ENCODE measurements around the gene MRPL47. TPM values are rescaled to one million over a fixed set of nuclear protein-coding genes. Genes with fewer than 3 reads are reported as not detected.

The MRPL47 gene
- total RNA-seq, 1 donor from 2014 or later: 24.5 TPM

- TF ChIP-seq CTCF (IDR thresholded peaks at IDR 0.05): no peak
- Histone ChIP-seq H3K4me3 (no peak overlapping the region), H3K9me3 (no peaks in the 10 kb centered on the region), H3K36me3 (peaks cover 100% of the 10 kb centered on the region), H3K4me1 (no peaks in the 10 kb centered on the region), H3K27ac (no peak overlapping the region), H3K27me3 (no peaks in the 10 kb centered on the region)
- ATAC-seq (no peak), DNase-seq (no peak)
- intact Hi-C loops (cut with DNase I): no loop called here
These were observed 15.3 kb downstream of the MRPL47 start for GRCh38 chr3:179589143-179589542.

GRCh38 chr3:179580992-179581391 lies 23.4 kb downstream of the MRPL47 start:
- intact Hi-C loops (cut with DNase I): no loop called here
- H3K36me3 ChIP-seq: peaks cover 94% of the 10 kb centered on the region

GRCh38 chr3:179565496-179565895 lies 38.9 kb downstream of the MRPL47 start:
- TF ChIP-seq CTCF (IDR thresholded peaks at IDR 0.05): no peak
- peaks cover 8% of the 10 kb centered on the region for H3K36me3 ChIP-seq
- H3K4me3 ChIP-seq: no peak overlapping the region
- no peak overlapping the region for H3K27ac ChIP-seq
- DNase-seq: no peak
- ATAC-seq: no peak
- H3K27me3 ChIP-seq: no peaks in the 10 kb centered on the region
- H3K4me1 ChIP-seq: peaks cover 6% of the 10 kb centered on the region
- intact Hi-C loops (cut with DNase I): no loop called here
- no peaks in the 10 kb centered on the region for H3K9me3 ChIP-seq

More at GRCh38 chr3:179580992-179581391, 23.4 kb downstream of the MRPL47 start:
- no peak for TF ChIP-seq CTCF (IDR thresholded peaks at IDR 0.05)
- no peaks in the 10 kb centered on the region for H3K9me3 ChIP-seq
- H3K27me3 ChIP-seq: no peaks in the 10 kb centered on the region
- H3K27ac ChIP-seq: no peak overlapping the region
- ATAC-seq (no peak), DNase-seq (no peak)
- no peaks in the 10 kb centered on the region for H3K4me1 ChIP-seq
- no peak overlapping the region for H3K4me3 ChIP-seq

- Histone ChIP-seq H3K9me3 (no peaks in the 10 kb centered on the region), H3K27me3 (no peaks in the 10 kb centered on the region), H3K36me3 (no peaks in the 10 kb centered on the region), H3K27ac (peak overlapping the region; percentile 88), H3K4me3 (peak overlapping the region; percentile 92), H3K4me1 (peaks cover 6% of the 10 kb centered on the region)
- intact Hi-C loops (cut with DNase I): no loop called here
- TF ChIP-seq CTCF (IDR thresholded peaks at IDR 0.05): peak; percentile 56
- peak; percentile 86 for DNase-seq
- peak; percentile 83 for ATAC-seq
These were observed 41.1 kb downstream of the MRPL47 start for GRCh38 chr3:179563271-179563783.

GRCh38 chr3:179562591-179563270 lies 41.7 kb downstream of the MRPL47 start, which contains the start of gene ACTL6A:
ACTL6A (plus strand) TSS chr3:179562926; CDS start chr3:179563093, 167 bp downstream.
- TF ChIP-seq CTCF (IDR thresholded peaks at IDR 0.05): no peak
- Histone ChIP-seq H3K4me3 (peak within 1 kb of the TSS; percentile 92), H3K36me3 (no peaks in the 10 kb centered on the region), H3K27me3 (no peaks in the 10 kb centered on the region), H3K9me3 (no peaks in the 10 kb centered on the region), H3K27ac (peak within 1 kb of the TSS; percentile 88), H3K4me1 (peaks cover 6% of the 10 kb centered on the region)
- ATAC-seq (peak; percentile 98), DNase-seq (peak; percentile 100)
- intact Hi-C loops (cut with DNase I): no loop called here
